ENCODE data around the gene ITGAD.

ITGAD gene

GRCh38 chr16:31470615-31471014, 77.5 kb downstream of the ITGAD start:
- no peak overlapping the region for H3K9ac ChIP-seq (ENCODE audit: low read length)
- H3K9me3 ChIP-seq (ENCODE audit: insufficient read depth, low read length): no peaks in the 10 kb centered on the region
- no peak overlapping the region for H2AFZ ChIP-seq (ENCODE audit: low read depth, low read length, severe bottlenecking)
- TF ChIP-seq CTCF (IDR thresholded peaks at IDR 0.05; ENCODE audit: insufficient read depth, low read length, poor library complexity, severe bottlenecking) (no peak), EZH2phosphoT487 (conservative IDR thresholded peaks at IDR 0.05; ENCODE audit: low read length) (no peak)
- H3K4me2 ChIP-seq (ENCODE audit: low read depth, low read length, poor library complexity, severe bottlenecking): no peak overlapping the region
- no peaks in the 10 kb centered on the region for H3F3A ChIP-seq (ENCODE audit: insufficient read depth)
- H3K9me2 ChIP-seq (replicated peaks; ENCODE audit: insufficient read depth, low read length): no peaks in the 10 kb centered on the region
- no peaks in the 10 kb centered on the region for H4K20me1 ChIP-seq (ENCODE audit: low read depth, low read length)
- H3K36me3 ChIP-seq (ENCODE audit: low read length): no peaks in the 10 kb centered on the region
- H3K4me3 ChIP-seq (ENCODE audit: insufficient read depth, low read length, poor library complexity, severe bottlenecking): no peak overlapping the region
- H3K27ac ChIP-seq (ENCODE audit: low read depth, low read length): no peak overlapping the region
- no peaks in the 10 kb centered on the region for H3K27me3 ChIP-seq (ENCODE audit: low read length)
- no peaks in the 10 kb centered on the region for H3K79me2 ChIP-seq (ENCODE audit: insufficient read depth, low read length)

- Histone ChIP-seq H3K27ac (ENCODE audit: low read depth, low read length) (no peak overlapping the region), H3K9me2 (replicated peaks; ENCODE audit: insufficient read depth, low read length) (no peaks in the 10 kb centered on the region), H3K79me2 (ENCODE audit: insufficient read depth, low read length) (no peaks in the 10 kb centered on the region), H3K36me3 (ENCODE audit: low read length) (no peaks in the 10 kb centered on the region), H3F3A (ENCODE audit: insufficient read depth) (no peaks in the 10 kb centered on the region), H2AFZ (ENCODE audit: low read depth, low read length, severe bottlenecking) (no peak overlapping the region), H3K9ac (ENCODE audit: low read length) (no peak overlapping the region), H3K27me3 (ENCODE audit: low read length) (no peaks in the 10 kb centered on the region), H3K4me3 (ENCODE audit: insufficient read depth, low read length, poor library complexity, severe bottlenecking) (no peak overlapping the region), H3K9me3 (ENCODE audit: insufficient read depth, low read length) (no peaks in the 10 kb centered on the region), H3K4me2 (ENCODE audit: low read depth, low read length, poor library complexity, severe bottlenecking) (no peak overlapping the region), H4K20me1 (ENCODE audit: low read depth, low read length) (no peaks in the 10 kb centered on the region)
- TF ChIP-seq CTCF (IDR thresholded peaks at IDR 0.05; ENCODE audit: insufficient read depth, low read length, poor library complexity, severe bottlenecking) (no peak), EZH2phosphoT487 (conservative IDR thresholded peaks at IDR 0.05; ENCODE audit: low read length) (no peak)
Measured at GRCh38 chr16:31471241-31471874, 78.2 kb downstream of the ITGAD start.

- H3K9me2 ChIP-seq (replicated peaks; ENCODE audit: insufficient read depth, low read length): no peaks in the 10 kb centered on the region
- no peaks in the 10 kb centered on the region for H4K20me1 ChIP-seq (ENCODE audit: low read depth, low read length)
- H3K4me2 ChIP-seq (ENCODE audit: low read depth, low read length, poor library complexity, severe bottlenecking): no peak within 1 kb of the TSS
- H3K9ac ChIP-seq (ENCODE audit: low read length): no peak within 1 kb of the TSS
- H2AFZ ChIP-seq (ENCODE audit: low read depth, low read length, severe bottlenecking): no peak within 1 kb of the TSS
- no peaks in the 10 kb centered on the region for H3K27me3 ChIP-seq (ENCODE audit: low read length)
- H3K4me3 ChIP-seq (ENCODE audit: insufficient read depth, low read length, poor library complexity, severe bottlenecking): no peak within 1 kb of the TSS
- no peak within 1 kb of the TSS for H3K27ac ChIP-seq (ENCODE audit: low read depth, low read length)
- H3K9me3 ChIP-seq (ENCODE audit: insufficient read depth, low read length): no peaks in the 10 kb centered on the region
- no peaks in the 10 kb centered on the region for H3K79me2 ChIP-seq (ENCODE audit: insufficient read depth, low read length)
- no peaks in the 10 kb centered on the region for H3F3A ChIP-seq (ENCODE audit: insufficient read depth)
- no peaks in the 10 kb centered on the region for H3K36me3 ChIP-seq (ENCODE audit: low read length)
- no peak for TF ChIP-seq CTCF (IDR thresholded peaks at IDR 0.05; ENCODE audit: insufficient read depth, low read length, poor library complexity, severe bottlenecking)
- TF ChIP-seq EZH2phosphoT487 (conservative IDR thresholded peaks at IDR 0.05; ENCODE audit: low read length): no peak
Measured at GRCh38 chr16:31471875-31472708, 79.0 kb downstream of the ITGAD start, which contains the start of gene TGFB1I1. TGFB1I1 (plus strand) TSS chr16:31472152; CDS start chr16:31472189, 37 bp downstream.
